Activated T-cell treated with anti-CD3 and anti-CD28 coated beads, Interleukin-2, amount 50 U/mL, for 1 hour (primary cell): Measurements from ENCODE around the gene LTF.
"Not testable (repeated sequence)": the region's sequence is repeated elsewhere in the genome, so short reads cannot be mapped to it uniquely, and the experiment has no call there.

Source experiments
- DNase-seq: peaks from one replicate; pipeline ENCODE4 v3.0.0-alpha.2; 2020

LTF gene

DNA sequence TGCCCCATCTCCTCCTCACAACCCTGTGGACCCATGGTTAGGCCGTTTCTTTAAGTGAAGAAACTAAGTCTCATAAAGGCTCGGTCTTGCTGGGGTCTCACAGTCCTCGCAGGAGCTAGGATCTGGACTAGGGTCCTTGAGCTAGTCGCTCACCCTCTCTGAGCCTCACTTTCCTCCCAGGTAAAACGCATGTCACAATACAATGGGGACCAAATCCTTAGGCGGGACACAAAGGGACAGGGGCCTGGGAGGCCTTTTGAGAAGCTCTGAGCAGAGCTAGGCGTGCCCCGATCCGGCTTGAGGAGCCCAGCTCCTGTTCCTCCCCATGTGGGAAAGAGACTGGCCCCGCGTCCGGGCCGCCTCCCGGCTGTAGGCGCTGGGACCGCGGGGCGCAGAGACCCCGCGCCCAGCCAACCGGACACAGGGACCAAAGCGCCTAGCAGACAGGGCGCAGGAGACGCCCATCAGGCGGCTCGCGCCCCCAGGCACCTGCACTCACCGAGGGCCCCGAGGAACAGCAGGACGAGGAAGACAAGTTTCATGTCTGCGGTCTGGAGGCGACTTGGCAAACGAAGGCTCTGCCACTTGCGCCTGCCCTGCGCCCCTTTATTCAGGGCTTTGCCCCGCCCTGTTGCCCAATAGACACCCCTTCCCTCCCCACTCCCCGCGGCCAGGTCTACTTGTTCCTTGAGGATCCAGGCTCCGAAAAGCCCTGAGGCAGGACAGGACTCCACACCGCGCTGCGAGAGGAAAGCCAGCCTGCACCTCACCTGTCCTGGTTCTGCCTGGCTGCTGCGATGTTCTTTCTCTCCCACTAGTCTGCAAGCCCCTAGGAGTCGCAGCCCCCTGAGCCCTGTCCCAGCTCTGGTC lies at the start of gene LTF:
TSS of gene LTF (minus strand) at position 580 of the 870 bp plus-strand sequence. CDS start at position 542, 38 bp downstream.
- DNase-seq: no peak

DNA sequence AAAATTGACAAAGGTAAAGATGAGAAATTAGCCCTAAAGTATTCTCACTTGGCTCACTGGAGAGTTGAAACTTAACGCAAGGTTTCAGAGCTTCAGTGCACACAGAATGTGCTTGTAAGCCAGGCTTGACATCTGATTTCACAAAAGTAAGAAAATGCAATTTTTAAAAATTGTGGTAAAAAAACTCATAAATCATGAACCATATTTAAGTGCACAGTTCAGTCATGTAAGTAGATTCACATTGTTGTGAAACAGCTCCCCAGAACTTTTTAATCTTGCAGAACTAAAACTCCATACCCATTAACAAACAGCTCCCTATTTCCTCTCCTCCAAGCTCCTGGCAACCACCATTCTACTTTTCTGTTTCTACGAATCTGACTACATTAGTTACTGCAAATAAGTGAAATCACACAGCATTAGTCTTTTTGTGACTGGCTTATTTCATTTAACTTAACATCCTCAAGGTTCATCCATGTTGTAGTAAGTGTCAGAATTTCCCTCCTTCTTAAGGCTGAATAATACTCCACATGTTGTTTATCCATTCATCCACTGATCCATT lies 47.6 kb upstream of the LTF start:
- DNase-seq: no peak

DNA sequence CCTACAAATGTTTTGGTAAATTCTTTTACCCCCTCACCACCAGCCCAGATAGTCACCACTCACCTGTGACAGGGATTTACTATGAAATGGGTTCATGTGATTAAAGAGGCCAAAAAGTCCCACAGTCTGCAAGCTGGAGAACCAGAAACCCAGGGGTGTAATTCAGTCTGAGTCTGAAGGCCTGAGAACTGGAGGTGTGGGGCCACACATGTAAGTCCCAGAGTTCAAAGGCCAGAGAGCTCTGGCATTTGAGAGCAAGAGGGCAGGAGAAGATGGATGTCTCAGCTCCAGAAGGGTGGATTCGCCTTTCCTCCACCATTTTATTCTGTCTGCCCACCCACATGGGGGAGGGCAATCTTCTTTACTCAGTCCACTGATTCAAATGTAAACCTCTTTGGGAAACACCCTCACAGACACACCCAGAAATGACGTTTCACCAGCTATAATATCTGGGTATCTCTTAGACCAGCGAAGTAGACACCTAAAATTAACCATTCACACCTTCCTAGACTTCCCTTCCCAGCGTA lies 45.0 kb upstream of the LTF start:
- DNase-seq: no peak

DNA sequence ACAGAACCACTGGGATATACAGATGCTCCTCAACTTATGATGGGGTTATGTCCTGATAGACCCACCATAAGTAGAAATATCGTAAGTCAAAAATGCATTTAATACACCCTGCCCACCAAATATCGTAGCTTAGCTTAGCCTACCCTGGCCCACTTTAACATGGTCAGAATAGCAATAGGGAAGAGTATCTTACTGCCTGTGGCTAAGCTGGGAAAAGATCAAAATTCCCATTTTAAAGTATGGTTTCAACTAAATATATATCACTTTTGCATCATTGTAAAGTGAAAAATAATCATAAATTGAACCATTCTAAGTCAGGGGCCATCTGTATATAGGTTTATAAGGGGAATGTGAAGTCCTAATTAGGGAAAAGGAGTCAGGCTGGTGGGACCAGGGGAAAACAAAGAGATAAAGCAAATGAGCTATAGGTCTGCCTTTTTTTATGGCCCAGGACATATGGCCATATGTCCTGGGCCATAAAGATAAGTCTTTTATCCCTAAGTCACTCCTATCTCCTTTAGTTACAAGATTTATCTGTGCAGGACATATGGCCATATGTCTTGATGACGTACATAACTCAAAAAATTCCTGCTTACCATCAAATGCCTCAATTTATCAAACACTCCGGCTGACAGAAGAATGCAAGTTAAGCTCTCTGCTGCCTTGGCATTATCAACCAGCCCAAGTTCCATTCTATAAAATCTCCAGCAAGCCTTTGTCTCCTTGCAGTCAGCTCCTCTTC lies 44.3 kb upstream of the LTF start:
- DNase-seq: no peak

DNA sequence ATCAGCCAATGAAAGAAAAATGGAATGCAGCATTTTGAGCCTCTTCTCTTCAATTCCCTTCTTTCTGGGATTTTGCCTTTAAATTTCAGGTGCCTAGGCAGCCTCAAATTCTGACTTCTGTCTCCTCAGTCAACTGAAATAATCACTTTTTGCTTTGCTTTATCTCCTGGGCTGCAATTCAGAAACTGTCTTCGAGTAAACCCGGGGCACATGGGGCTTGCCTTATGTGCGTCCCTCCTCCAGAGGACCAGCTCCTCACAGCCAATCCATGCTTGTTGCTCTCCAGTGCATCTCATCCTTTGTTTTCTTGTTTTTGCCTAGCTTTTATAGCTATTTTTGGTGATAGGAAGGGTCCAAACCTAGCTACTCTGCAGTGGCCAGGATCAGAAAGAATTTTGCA lies 41.8 kb upstream of the LTF start:
- DNase-seq: no peak

DNA sequence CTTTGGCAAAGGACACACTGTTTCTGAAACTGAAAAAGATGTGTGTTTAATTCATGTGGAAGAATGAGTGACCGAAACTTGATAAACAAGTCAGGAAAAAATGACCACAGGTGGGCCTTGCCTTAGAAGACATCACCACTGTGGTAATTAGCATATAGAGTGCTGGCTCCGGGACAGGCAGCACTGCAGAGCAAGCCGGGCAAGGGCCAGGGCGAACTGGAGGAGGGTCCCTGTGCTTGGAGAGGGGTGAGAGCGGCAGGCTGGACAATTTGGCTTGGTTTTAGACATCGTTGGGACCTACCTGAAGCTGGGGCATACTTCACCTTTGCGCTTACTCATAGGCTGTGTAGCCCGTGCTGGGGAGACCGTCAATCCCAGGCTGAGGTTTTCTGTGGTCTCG lies 41.2 kb upstream of the LTF start:
- DNase-seq: no peak

DNA sequence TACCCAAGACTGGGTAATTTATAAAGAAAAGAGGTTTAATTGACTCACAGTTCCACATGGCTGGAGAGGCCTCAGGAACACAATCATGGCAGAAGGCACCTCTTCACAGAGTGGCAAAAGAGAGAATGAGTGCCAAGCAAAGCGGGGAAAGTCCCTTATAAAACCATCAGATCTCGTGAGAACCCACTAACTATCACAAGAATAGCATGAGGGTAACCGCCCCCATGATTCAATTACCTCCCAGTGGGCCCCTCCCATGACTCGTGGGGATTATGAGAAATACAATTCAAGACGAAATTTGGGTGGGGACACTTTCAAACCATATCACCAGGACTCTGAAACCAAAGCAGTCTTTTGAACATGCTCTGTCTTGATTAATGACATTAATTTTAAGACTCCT lies 40.1 kb upstream of the LTF start:
- no peak for DNase-seq

DNA sequence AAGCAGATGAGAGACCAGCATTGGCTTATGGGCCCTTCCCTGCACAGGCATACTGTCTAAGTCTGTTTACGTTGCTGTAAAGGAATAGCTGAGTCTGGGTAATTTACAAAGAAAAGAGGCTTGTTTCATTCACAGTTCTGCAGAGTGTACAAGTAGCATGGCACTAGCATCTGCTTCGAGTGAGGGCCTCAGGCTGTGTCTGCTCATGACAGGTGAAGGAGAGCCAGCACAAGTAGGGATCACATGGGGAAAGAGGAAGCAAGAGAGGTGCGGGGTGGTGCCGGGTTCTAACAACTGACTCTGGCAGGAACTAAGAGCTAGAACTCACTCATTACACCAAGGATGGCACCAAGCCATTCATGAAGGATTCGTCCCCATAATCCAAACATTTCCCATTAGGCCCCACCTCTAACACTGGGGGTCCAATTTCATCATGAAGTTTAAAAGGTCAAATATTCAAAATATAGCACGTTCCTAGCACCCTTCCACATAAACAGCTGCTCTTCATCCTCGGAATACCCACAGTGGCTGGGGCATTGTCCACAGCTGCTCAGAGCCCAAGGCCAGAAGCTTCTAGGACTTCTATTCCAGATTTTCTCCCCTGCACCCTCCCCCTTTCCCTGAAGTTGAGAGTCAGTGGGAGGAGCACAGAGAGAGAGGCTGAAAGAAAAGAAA lies 38.6 kb upstream of the LTF start:
- no peak for DNase-seq

DNA sequence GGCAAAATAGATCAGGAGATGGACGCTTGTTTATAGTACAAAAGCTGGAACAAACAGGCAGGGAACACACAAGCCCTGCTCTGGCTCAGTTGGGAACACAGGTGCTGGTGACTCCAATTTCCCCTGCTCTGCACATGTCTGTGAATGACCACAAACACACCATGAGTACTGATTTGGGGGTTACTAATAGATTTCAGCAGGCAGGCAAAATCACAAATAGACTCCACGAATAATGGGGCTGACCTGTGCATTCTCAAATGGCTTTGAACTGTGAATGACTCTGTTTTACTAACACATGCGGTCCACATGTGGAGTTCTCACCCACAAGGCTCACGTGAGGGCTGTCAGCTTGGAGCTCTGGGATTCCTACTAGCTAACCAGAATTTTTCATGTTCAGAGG lies 37.0 kb upstream of the LTF start:
- DNase-seq: no peak

DNA sequence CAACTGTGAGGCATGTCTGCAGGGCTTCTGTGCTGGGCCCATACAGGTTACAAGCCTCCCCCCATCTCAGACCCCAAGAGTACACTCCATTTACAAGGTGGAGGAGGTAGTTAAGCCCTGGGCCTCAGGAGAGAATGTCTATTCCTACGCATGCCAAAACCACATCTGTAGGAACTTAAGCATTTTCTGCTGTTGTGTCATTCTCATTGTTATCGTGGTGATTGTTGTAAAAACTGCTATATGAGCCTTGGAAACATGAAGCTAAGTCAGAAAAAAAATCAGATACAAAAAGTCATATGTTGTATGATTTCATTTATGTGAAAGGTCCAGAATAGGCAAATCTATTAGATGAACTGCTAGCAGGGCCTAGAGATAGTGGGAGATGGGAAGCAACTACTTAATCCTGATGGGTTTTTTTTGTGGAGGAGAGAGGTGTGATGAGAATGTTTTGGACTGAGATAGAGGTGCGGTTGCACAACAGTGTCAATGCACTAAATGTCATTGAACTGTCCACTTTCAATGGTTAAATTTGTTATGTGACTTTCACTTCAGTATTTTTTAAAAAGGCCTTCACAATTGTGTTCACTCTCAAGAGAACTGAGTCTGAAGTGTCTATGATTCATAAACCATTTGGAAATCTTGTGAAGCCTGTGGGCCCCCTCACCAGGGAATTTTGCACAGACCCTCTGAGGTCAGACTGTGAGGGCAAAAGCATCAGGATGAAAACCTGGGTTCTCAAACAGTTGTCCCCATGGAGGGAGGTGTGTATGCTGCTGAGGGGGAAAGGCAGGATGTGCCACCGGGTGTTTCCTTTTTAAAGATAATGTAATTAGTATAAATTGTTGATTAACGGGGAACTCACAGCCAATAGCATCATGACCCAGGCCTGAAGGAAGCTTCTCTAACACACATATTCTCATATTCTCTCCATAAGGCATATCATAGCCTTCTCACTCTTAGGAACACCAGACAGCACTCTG lies 36.2 kb upstream of the LTF start:
- DNase-seq: no peak

DNA sequence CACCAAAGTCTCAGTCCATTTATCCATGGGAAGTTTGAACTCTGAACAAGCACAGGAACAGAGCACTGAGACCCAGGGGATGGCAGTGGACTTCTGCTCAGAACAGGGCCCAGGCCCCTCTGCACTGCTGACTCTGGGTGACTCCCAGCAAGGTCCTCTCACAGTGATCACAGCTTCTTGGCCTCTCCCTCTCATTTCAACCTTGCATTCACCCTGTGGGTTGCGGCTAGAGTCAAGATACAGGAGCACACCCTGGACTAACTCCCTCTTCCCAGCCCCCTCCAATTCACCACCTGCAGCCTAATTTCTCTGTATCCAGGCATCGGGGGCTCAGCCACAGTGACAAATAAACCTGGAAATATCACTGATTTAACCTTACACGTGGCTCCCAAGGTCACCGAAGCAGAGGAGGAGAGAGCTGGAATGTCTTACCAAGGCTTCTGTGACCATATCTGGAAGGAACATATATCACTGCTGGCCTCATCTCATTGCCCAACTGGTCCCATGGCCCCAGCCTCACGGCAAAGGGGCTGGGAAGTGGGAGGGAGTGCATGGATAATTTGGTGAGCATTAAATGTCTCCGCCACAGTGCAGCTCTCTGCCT lies 34.3 kb upstream of the LTF start:
- no peak for DNase-seq

DNA sequence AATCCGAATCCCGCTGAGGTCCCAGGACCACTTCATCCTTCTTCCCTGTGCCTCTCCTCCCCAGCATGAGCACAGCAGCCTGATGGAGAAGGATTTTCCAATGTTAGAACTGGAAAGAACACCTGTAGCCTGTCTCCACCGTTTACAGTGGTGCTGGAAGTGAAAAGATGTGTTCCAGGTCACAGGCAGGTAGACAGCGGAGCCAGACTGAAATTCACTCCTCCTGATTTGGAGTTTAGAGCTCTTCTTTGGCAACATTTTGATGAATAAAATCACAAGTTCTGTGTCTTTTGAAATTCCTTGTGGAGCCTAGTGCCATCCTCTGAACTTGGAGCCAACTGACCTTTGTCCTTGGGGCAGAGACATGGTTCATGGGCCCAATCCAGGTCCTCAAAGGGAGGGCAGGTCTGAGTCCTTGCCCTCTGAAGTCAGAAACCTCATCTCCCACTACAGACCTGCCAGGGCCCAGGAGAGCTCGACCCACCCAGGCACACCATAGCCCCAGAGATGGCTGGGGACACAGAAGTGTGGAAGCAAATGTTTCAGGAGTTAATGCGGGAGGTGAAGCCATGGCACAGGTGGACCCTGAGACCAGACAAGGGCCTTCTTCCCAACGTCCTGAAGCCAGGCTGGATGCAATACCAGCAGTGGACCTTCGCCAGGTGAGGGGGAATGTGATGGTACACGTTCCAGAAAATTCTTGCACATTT lies 33.0 kb upstream of the LTF start, which contains the start of gene RTP3:
TSS of gene RTP3 (plus strand) at position 421 of the 710 bp plus-strand sequence. CDS start at position 508, 87 bp downstream.
- no peak for DNase-seq

DNA sequence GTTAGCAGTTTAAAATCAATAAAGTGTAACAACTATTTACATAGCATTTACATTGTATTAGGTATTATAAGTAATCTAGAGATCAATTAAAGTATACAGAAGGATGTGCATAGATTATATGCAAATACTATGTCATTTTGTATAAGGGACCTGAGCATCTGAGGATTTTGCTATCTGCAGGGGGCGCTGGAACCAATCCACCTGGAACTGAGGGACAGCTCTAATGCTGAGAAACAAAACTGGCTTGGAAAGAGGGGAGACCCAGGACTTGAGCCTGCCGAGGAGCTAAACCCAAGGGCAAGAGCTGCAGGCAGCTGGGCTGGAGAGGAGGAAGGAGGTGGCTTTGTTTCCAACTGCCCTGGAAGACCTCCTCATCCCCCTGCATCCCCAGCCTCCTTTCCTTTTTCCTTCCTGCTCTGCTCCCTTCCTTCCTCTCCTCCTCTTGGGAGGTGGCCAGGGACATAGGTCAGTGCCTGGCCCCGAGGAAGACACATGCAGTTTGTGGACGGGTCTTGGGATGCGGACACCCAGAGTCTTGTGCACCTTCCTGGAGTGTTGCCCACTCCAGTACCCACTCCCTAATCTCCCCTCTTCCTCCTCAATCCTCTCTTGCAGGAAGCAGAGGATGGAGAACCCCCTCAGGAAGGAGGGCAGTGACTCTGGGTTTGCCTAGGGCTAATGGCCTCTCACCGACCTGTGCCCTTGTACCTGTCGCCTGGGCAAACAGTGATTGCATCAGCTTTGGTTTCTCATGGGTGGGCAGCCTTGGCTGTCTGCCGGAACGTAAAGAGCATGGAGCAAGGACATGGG lies 32.2 kb upstream of the LTF start:
- peak; percentile 62 for DNase-seq

DNA sequence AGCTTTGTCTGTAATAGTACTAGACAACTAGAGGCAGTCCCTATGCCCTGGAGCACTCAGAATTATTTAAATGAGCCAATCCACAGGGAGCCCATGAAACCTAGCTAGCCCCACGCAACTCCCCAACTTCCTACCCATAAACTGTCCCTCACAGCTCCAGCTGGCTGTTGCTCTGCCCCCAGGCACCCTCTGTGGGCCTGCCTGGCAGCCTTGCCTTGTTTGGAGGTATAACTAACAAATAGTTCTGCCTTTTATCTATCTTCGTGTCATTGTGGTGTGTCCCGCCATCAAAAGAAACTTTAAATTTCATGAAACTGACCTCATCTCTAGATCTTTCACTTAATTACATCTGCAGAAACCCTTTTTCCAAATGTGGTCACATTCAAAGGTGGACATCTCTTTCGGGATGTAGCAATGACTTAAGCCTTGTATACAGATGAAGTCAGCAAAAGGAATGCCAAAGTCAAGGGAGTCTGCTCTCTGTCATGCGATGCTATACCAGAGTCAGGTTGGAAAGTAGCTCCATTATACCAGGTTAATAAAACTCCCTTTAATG lies 31.3 kb upstream of the LTF start:
- no peak for DNase-seq

DNA sequence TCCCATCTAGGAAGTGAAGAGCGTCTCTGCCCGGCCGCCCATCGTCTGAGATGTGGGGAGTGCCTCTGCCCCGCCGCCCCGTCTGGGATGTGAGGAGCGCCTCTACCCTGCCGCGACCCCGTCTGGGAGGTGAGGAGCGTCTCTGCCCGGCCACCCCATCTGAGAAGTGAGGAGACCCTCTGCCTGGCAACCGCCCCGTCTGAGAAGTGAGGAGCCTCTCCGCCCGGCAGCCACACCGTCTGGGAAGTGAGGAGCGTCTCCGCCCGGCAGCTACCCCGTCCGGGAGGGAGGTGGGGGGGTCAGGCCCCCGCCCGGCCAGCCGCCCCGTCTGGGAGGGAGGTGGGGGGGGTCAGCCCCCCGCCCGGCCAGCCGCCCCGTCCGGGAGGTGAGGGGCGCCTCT lies 29.8 kb upstream of the LTF start:
- not testable (repeated sequence) for DNase-seq

DNA sequence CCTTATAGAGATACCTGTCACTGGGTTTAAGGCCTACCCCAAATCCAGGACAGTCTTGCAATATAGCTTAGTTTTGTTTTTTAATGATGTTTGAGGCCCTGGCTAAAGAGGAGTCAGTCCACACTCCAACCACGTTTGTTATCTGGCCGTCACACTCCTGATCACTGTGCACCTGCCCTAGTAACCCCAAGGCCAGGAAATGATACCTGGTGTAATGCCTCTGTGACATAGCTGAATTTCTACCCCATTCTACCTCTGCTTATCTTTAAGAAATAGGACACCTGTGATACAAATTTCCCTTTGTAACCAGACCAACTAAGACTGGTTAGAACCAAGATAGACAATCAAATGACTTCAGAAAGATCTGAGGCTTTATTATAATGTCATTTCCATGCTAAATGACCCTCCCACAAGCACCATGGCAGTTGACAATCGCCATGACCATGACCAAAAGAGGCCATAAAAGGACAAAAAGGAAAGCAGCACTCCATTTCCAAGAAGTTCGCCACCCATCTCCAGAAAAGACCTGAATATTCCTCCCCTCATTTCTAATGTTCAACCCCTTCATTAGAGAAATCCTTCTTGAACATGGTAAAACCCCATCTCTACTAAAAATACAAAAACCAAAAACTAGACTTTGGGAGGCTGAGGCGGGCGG lies 28.3 kb upstream of the LTF start:
- DNase-seq: no peak

DNA sequence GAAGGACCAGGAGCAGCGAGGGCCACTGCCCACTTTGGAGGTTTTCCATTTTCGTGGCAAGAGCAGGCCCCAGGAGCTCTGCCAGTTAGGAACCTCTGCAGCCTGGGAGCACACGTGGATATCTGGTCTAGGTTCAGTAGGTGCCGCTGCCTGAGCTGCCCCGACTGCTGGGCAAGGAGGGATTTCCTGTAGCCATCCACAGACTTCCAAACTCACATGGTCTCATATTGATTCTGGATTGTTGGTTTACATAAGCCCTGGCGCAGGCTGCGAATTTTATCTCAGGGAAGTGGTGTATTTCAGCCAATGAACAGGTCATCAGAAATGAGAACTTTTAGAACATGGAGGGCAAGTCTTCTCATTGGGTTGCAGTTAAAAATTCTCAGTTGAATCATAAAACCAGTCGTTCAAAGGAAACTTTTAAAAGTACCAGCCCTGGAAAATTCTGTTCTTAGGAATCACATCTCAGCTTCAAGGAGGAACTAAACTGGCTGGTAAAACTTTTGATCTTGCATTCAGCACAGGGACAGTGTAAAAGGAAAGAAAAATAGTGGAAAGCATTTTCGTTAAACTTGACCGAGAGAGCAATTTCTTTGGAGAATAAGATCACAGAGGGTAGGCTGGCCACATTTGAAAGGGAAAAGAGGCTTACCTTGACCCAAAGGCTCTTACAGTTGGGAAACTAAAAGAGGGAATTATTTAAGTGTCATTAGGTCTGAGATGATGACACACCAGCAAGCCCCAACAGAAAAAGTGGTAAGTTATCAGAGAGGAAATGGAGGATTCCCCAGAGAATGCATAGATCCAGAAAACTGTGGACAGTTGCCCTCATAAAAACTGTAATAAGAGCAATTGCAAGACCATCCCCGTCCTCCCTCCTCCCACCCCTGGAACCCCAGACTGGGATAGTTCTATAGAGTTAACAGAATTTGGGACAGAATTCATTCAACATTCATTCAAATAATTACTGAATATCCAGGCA lies 26.7 kb upstream of the LTF start:
- no peak for DNase-seq
